ENCODE data around the gene TTC21A.

GRCh38 chr3:39135170-39135805, 27.8 kb downstream of the TTC21A start:
- TF ChIP-seq CTCF (IDR thresholded peaks at IDR 0.05) (no peak), POLR2A (IDR thresholded peaks at IDR 0.05) (no peak), EP300 (IDR thresholded peaks at IDR 0.05) (peak in 1 of 4 donors; percentile 21), POLR2AphosphoS5 (IDR thresholded peaks at IDR 0.05) (peak in 3 of 4 donors; percentile 15 to 37 (median 19))

Data from sigmoid colon (tissue), 4 donors.